SK-N-SH (cell line): ENCODE results near the gene GPR155. TPM values are rescaled to one million over a fixed set of nuclear protein-coding genes. Genes with fewer than 3 reads are reported as not detected.
A peak's percentile ranks its signal among the peaks of the same experiment; 100 is the strongest.

Experiments
- CTCF ChIA-PET: fragments of 300-600, 350-600 bp; formaldehyde crosslinking; extraction: SDS; loops from one replicate; lab custom pipeline; 2021; lab: Yijun Ruan, JAX
- POLR2A ChIA-PET: fragments of 350-600 bp; sonication (Branson Sonifier 250); formaldehyde crosslinking; extraction: SDS; loops from one replicate; lab custom pipeline; 2020; ENCODE audit warnings: antibody characterized with exemption, inconsistent platforms; lab: Yijun Ruan, JAX
- DNase-seq: peaks from one replicate; pipeline ENCODE4 v3.0.0; 2012
- H2AFZ ChIP-seq: fragments of 200-600 bp; sonication (generic); 2 replicates; pipeline ENCODE4 v1.8.1; 2016; ENCODE audit warnings: antibody characterized with exemption, mild to moderate bottlenecking, low read depth
- H3F3A ChIP-seq: fragments of 200-600 bp; sonication (generic); replicated peaks from 2 replicates; pipeline ENCODE3; 2016; ENCODE audit warnings: antibody characterized with exemption, mild to moderate bottlenecking; ENCODE audit not compliant: insufficient read depth
- H3K27ac ChIP-seq, 2 experiments: fragments of 200-500 bp in 1 of 2; fragments of 200-600 bp in 1 of 2; sonication (Bioruptor generic) in 1 of 2; sonication (generic), shearing (Covaris generic) in 1 of 2; 2 replicates each; pipeline versions ENCODE4 v1.5.1 to v1.6.1; 2014 to 2016; ENCODE audit warnings: low read depth in 2 of 2, inconsistent platforms in 1 of 2, low read length in 1 of 2, mild to moderate bottlenecking in 1 of 2, mixed read lengths in 1 of 2
- H3K27me3 ChIP-seq: fragments of 200-600 bp; sonication (generic), shearing (Covaris generic); 2 replicates; pipeline ENCODE4 v1.6.1; 2016; ENCODE audit warnings: mixed run types; ENCODE audit not compliant: insufficient read depth
- H3K36me3 ChIP-seq, 2 experiments: fragments of 200-500 bp in 1 of 2; fragments of 200-600 bp in 1 of 2; sonication (Bioruptor generic) in 1 of 2; sonication (generic) in 1 of 2; replicated peaks in 1 of 2; 2 replicates each; pipeline versions ENCODE3 to v1.5.1; 2014 to 2016; ENCODE audit warnings: low read length in 1 of 2, mild to moderate bottlenecking in 1 of 2; ENCODE audit not compliant: insufficient read depth in 2 of 2, control insufficient read depth in 1 of 2
- H3K4me1 ChIP-seq, 2 experiments: fragments of 200-500 bp in 1 of 2; fragments of 200-600 bp in 1 of 2; sonication (Bioruptor generic) in 1 of 2; sonication (generic), shearing (Covaris generic) in 1 of 2; 2 replicates each; pipeline versions ENCODE4 v1.5.1 to v1.6.1; 2014 to 2016; ENCODE audit warnings: low read depth in 1 of 2, low read length in 1 of 2, mixed run types in 1 of 2; ENCODE audit not compliant: insufficient read depth in 2 of 2, control insufficient read depth in 1 of 2
- H3K4me2 ChIP-seq: fragments of 200-600 bp; sonication (generic), shearing (Covaris generic); 2 replicates; pipeline ENCODE4 v1.6.1; 2017; ENCODE audit warnings: mixed run types
- H3K4me3 ChIP-seq, 2 experiments: fragments of 200-500 bp in 1 of 2; fragments of 200-600 bp in 1 of 2; sonication (Bioruptor generic) in 1 of 2; sonication (generic), shearing (Covaris generic) in 1 of 2; 2 replicates each; pipeline versions ENCODE4 v1.5.1 to v1.8.1; 2014 to 2016; ENCODE audit warnings: low read depth in 2 of 2, inconsistent platforms in 1 of 2, low read length in 1 of 2, mild to moderate bottlenecking in 1 of 2, mixed read lengths in 1 of 2, moderate library complexity in 1 of 2
- H3K79me2 ChIP-seq: fragments of 200-600 bp; sonication (generic); 2 replicates; pipeline ENCODE4 v1.8.1; 2017; ENCODE audit warnings: mild to moderate bottlenecking; ENCODE audit not compliant: insufficient read depth
- H3K9ac ChIP-seq: fragments of 200-600 bp; sonication (generic); 2 replicates; pipeline ENCODE4 v1.6.1; 2017; ENCODE audit warnings: mixed run types
- H3K9me2 ChIP-seq: fragments of 200-600 bp; sonication (generic); 2 replicates; pipeline ENCODE4 v1.6.1; 2017; ENCODE audit warnings: mixed run types
- H3K9me3 ChIP-seq: fragments of 200-600 bp; sonication (generic); 2 replicates; pipeline ENCODE4 v1.6.1; 2017; ENCODE audit warnings: mixed run types, mild to moderate bottlenecking, moderate library complexity
- H4K20me1 ChIP-seq: fragments of 200-600 bp; sonication (generic); 2 replicates; pipeline ENCODE4 v1.6.1; 2017; ENCODE audit warnings: mild to moderate bottlenecking, mixed run types; ENCODE audit not compliant: insufficient read depth
- CHD2 ChIP-seq: fragments of 150-350 bp; IDR thresholded peaks from 2 replicates; pipeline ENCODE4 v1.6.1; 2018; ENCODE audit warnings: low read length; ENCODE audit not compliant: partially characterized antibody
- ELF1 ChIP-seq: IDR thresholded peaks from 2 replicates; pipeline ENCODE4 v1.4.0; 2012
- EP300 ChIP-seq, 2 experiments: IDR thresholded peaks; 2 replicates each; pipeline versions ENCODE4 v1.4.0 to v1.6.1; 2012; ENCODE audit warnings: borderline replicate concordance in 1 of 2, low read depth in 1 of 2, low read length in 1 of 2
- EZH2phosphoT487 ChIP-seq: fragments of 200-600 bp; sonication (generic); IDR thresholded peaks from 2 replicates; pipeline ENCODE4 v1.6.1; 2017; ENCODE audit warnings: low read depth, mixed run types, mild to moderate bottlenecking, antibody characterized with exemption, moderate library complexity, borderline replicate concordance
- FOSL2 ChIP-seq: IDR thresholded peaks from 2 replicates; pipeline ENCODE4 v1.4.0; 2012; ENCODE audit warnings: low read depth, mild to moderate bottlenecking, moderate library complexity, borderline replicate concordance
- FOXJ3 ChIP-seq: sonication (generic); formaldehyde crosslinking; IDR thresholded peaks from 2 replicates; pipeline ENCODE4 v1.5.1; 2020; ENCODE audit warnings: mild to moderate bottlenecking, missing genetic modification reagents
- GABPA ChIP-seq: IDR thresholded peaks from 2 replicates; pipeline ENCODE4 v1.4.0; 2012; ENCODE audit warnings: low read depth, mild to moderate bottlenecking
- GATA2 ChIP-seq: sonication (generic); formaldehyde crosslinking; IDR thresholded peaks from 2 replicates; pipeline ENCODE4 v1.5.0; 2020; ENCODE audit warnings: mild to moderate bottlenecking, missing genetic modification reagents
- MXI1 ChIP-seq: IDR thresholded peaks from 2 replicates; pipeline ENCODE4 v1.6.1; 2012; ENCODE audit warnings: mild to moderate bottlenecking, low read depth, low read length, improper control_type of control experiment
- NFIC ChIP-seq: IDR thresholded peaks from 2 replicates; pipeline ENCODE4 v1.4.0; 2012; ENCODE audit warnings: borderline replicate concordance
- PBX3 ChIP-seq: IDR thresholded peaks from 2 replicates; pipeline ENCODE4; 2012
- POLR2AphosphoS5 ChIP-seq: IDR thresholded peaks from 2 replicates; pipeline ENCODE4 v1.6.1; 2012; ENCODE audit warnings: low read depth, low read length
- RAD21 ChIP-seq: IDR thresholded peaks from 2 replicates; pipeline ENCODE4 v1.6.1; 2012; ENCODE audit warnings: mild to moderate bottlenecking, low read length
- RCOR1 ChIP-seq: fragments of 150-350 bp; IDR thresholded peaks from 2 replicates; pipeline ENCODE4 v1.6.1; 2017; ENCODE audit warnings: antibody characterized with exemption, low read length
- RFX5 ChIP-seq: IDR thresholded peaks from 2 replicates; pipeline ENCODE4 v1.6.1; 2012; ENCODE audit warnings: mild to moderate bottlenecking, improper control_type of control experiment, low read length
- RXRA ChIP-seq: IDR thresholded peaks from 2 replicates; pipeline ENCODE4 v1.4.0; 2012; ENCODE audit warnings: low read depth, mild to moderate bottlenecking, borderline replicate concordance
- TCF12 ChIP-seq: IDR thresholded peaks from 2 replicates; pipeline ENCODE4 v1.4.0; 2012
- USF2 ChIP-seq: fragments of 150-350 bp; IDR thresholded peaks from 2 replicates; pipeline ENCODE4 v1.6.1; 2017; ENCODE audit warnings: antibody characterized with exemption, low read length, low read depth, borderline replicate concordance
- WGBS: methylation state at CpG from one replicate; pipeline ENCODE4 v1.1.6; 2017; ENCODE audit warnings: low lambda C conversion rate; 5-methylcytosine and 5-hydroxymethylcytosine counted together
- polyA plus RNA-seq, 3 experiments: library from polyadenylated mRNA; depleted of rRNA; stranded (reverse); fragments of >200 nt; gene quantifications; 2 replicates each; pipeline ENCODE4 v1.2.3, GENCODE V29; 2012

GPR155 gene
- polyA plus RNA-seq, 1 of the 3 experiments (the other 2 are of a cell fraction), result 3.5 TPM

GRCh38 chr2:174535757-174536703 lies 49.2 kb upstream of the GPR155 start:
- no peaks in the 10 kb centered on the region for H3K9me3 ChIP-seq
- H3K4me2 ChIP-seq, result no peak overlapping the region
- DNase-seq, result peak; percentile 78
- 76% methylated on average over 10 of the region's 11 CpGs for WGBS
- no peak overlapping the region for H3K4me3 ChIP-seq
- CTCF ChIA-PET, result interaction anchor here (1.1 to 4.9 kb wide), 6 partner anchors 11 to 159 kb away, joined by 3 to 34 read pairs (median 5); no protein-coding TSS in a partner anchor
- H2AFZ ChIP-seq, result no peak overlapping the region
- POLR2A ChIA-PET, result interaction anchor here (1.1 to 2.2 kb wide), 2 partner anchors 144 to 146 kb away, joined by 3 to 10 read pairs; no protein-coding TSS in a partner anchor
- H3K36me3 ChIP-seq, result no peaks in the 10 kb centered on the region
- no peaks in the 10 kb centered on the region for H3K79me2 ChIP-seq
- TF ChIP-seq GATA2 (CRISPR knock-in tag), result peak; percentile 96
- TF ChIP-seq FOXJ3, result peak; percentile 91
- no peak for TF ChIP-seq EZH2phosphoT487
- TF ChIP-seq ELF1, result no peak
- no peak for TF ChIP-seq NFIC
- peak; percentile 95 for TF ChIP-seq CHD2
- TF ChIP-seq EP300 (IDR thresholded peaks at IDR 0.05; ENCODE audit: borderline replicate concordance in 1 of 2, low read depth in 1 of 2, low read length in 1 of 2), result peak in 1 of 2 experiments; percentile 95; a peak in 2 of 4 replicates
- TF ChIP-seq TCF12, result peak; percentile 55
- TF ChIP-seq FOSL2, result no peak
- TF ChIP-seq GABPA, result no peak
- TF ChIP-seq RCOR1, result peak; percentile 85
- no peak for TF ChIP-seq POLR2AphosphoS5
- no peak for TF ChIP-seq RFX5
- TF ChIP-seq PBX3, result no peak
- peak overlapping the region in 1 of 2 experiments; percentile 82; a peak in 2 of 4 replicates for H3K27ac ChIP-seq
- no peaks in the 10 kb centered on the region for H4K20me1 ChIP-seq
- no peak overlapping the region for H3K9ac ChIP-seq
- H3K4me1 ChIP-seq, result peaks cover 0 to 22% of the 10 kb centered on the region in 2 experiments; a peak in 2 of 4 replicates
- H3K27me3 ChIP-seq, result no peaks in the 10 kb centered on the region
- H3F3A ChIP-seq, result no peaks in the 10 kb centered on the region
- no peaks in the 10 kb centered on the region for H3K9me2 ChIP-seq

GRCh38 chr2:174535083-174535482 lies 48.3 kb upstream of the GPR155 start:
- H3F3A ChIP-seq, result no peaks in the 10 kb centered on the region
- TF ChIP-seq EP300 (IDR thresholded peaks at IDR 0.05; ENCODE audit: borderline replicate concordance in 1 of 2, low read depth in 1 of 2, low read length in 1 of 2) (peak in 1 of 2 experiments; percentile 59; a peak in 1 of 4 replicates), USF2 (no peak), FOXJ3 (peak; percentile 81), CHD2 (peak; percentile 59), RXRA (no peak), GATA2 (CRISPR knock-in tag) (peak; percentile 96), MXI1 (peak; percentile 34; the same call in 1 of the 2 replicates), RCOR1 (peak; percentile 54; the same call in 1 of the 2 replicates), RAD21 (no peak)
- H4K20me1 ChIP-seq, result no peaks in the 10 kb centered on the region
- H3K9me2 ChIP-seq, result no peaks in the 10 kb centered on the region
- H3K4me2 ChIP-seq, result no peak overlapping the region
- H3K79me2 ChIP-seq, result no peaks in the 10 kb centered on the region
- CTCF ChIA-PET, result interaction anchor here (1.1 to 4.9 kb wide), 6 partner anchors 11 to 160 kb away, joined by 3 to 34 read pairs (median 6); no protein-coding TSS in a partner anchor
- no peak overlapping the region for H2AFZ ChIP-seq
- no peaks in the 10 kb centered on the region for H3K27me3 ChIP-seq
- H3K4me1 ChIP-seq, result peaks cover 0 to 22% of the 10 kb centered on the region in 2 experiments; a peak in 2 of 4 replicates
- POLR2A ChIA-PET, result interaction anchor here (1.1 to 2.2 kb wide), 2 partner anchors 145 to 147 kb away, joined by 3 to 10 read pairs; no protein-coding TSS in a partner anchor
- no peaks in the 10 kb centered on the region for H3K9me3 ChIP-seq
- H3K27ac ChIP-seq, result peak overlapping the region in 1 of 2 experiments; percentile 82; a peak in 2 of 4 replicates
- no peak overlapping the region for H3K4me3 ChIP-seq
- no peaks in the 10 kb centered on the region for H3K36me3 ChIP-seq
- DNase-seq, result peak; percentile 39
- no peak overlapping the region for H3K9ac ChIP-seq
- 62% methylated on average over 3 of the region's 3 CpGs for WGBS
